MM.1S (cell line): ENCODE data around the gene LRCH1.

Experiments used
- CTCF ChIP-seq: fragments of 300-600 bp; sonication (generic); IDR thresholded peaks from 2 replicates; pipeline ENCODE4 v1.5.1; 2016; ENCODE audit warnings: antibody characterized with exemption, low read length, mixed read lengths
- EZH2 ChIP-seq: fragments of 300-600 bp; sonication (generic); optimal IDR thresholded peaks from 2 replicates; pipeline ENCODE3; 2017; ENCODE audit warnings: low read depth, mild to moderate bottlenecking, antibody characterized with exemption, low read length, mixed read lengths
- EZH2phosphoT487 ChIP-seq: fragments of 300-600 bp; sonication (generic); IDR thresholded peaks from 2 replicates; pipeline ENCODE4 v1.6.1; 2018; ENCODE audit warnings: antibody characterized with exemption, low read length

DNA sequence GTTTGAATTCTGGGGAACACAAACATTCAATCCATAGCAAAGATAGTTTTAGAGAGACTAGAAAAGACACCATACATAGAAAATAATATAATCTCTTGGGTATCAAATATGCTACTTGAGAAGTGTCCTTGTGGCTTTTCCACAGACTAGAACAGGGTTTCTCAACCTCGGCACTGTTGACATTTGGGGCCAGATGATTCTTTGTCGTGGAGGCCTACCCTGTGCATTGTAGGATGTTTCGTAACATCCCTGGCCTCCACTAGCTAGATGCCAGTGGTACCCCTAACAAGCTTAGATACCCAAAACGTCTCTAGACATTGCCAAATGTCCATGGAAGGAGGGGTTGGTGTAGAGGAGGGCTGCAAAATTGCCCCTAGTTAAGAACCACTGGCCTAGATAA is 246.2 kb downstream of the LRCH1 start:
- TF ChIP-seq CTCF, result no peak
- no peak for TF ChIP-seq EZH2
- TF ChIP-seq EZH2phosphoT487, result no peak
